ENCODE data around the gene PCDHGB2.
"Not testable (repeated sequence)": the region's sequence is repeated elsewhere in the genome, so short reads cannot be mapped to it uniquely, and the experiment has no call there.

Gene PCDHGB2

GRCh38 chr5:141359790-141360426, at the start of gene PCDHGB2:
PCDHGB2 (plus strand) TSS chr5:141359994; CDS start chr5:141360136, 142 bp downstream.
- no peak for DNase-seq

GRCh38 chr5:141313711-141314110, 46.1 kb upstream of the PCDHGB2 start:
- DNase-seq, result no peak

GRCh38 chr5:141316963-141317362, 42.8 kb upstream of the PCDHGB2 start:
- not testable (repeated sequence) for DNase-seq

- no peak for DNase-seq
These were observed 40.6 kb upstream of the PCDHGB2 start for GRCh38 chr5:141319202-141319601.

GRCh38 chr5:141319699-141320098, 40.1 kb upstream of the PCDHGB2 start:
- DNase-seq, result no peak

GRCh38 chr5:141320225-141321169, 39.3 kb upstream of the PCDHGB2 start, which contains the start of gene TAF7:
TAF7 (minus strand) TSS chr5:141320784; CDS start chr5:141320044, 740 bp downstream.
- DNase-seq, result no peak

- DNase-seq, result no peak
These were observed 37.5 kb upstream of the PCDHGB2 start for GRCh38 chr5:141322261-141322660.

- DNase-seq, result no peak
These were observed 33.5 kb upstream of the PCDHGB2 start for GRCh38 chr5:141326088-141326854.

- DNase-seq, result no peak
These were observed 31.6 kb upstream of the PCDHGB2 start for GRCh38 chr5:141328231-141328630.

- no peak for DNase-seq
These were observed 29.3 kb upstream of the PCDHGB2 start, which contains the start of gene PCDHGA1 for GRCh38 chr5:141330299-141331080. PCDHGA1 (plus strand) TSS chr5:141330514.

- not testable (repeated sequence) for DNase-seq
These were observed 27.2 kb upstream of the PCDHGB2 start for GRCh38 chr5:141332571-141332970.

GRCh38 chr5:141338538-141339306, 21.1 kb upstream of the PCDHGB2 start, which contains the start of gene PCDHGA2:
PCDHGA2 (plus strand) TSS chr5:141338760.
- DNase-seq, result no peak

- not testable (repeated sequence) for DNase-seq
These were observed 18.9 kb upstream of the PCDHGB2 start for GRCh38 chr5:141340781-141341354.

- DNase-seq, result no peak
These were observed 17.0 kb upstream of the PCDHGB2 start for GRCh38 chr5:141342773-141343172.

- no peak for DNase-seq
These were observed 16.4 kb upstream of the PCDHGB2 start, which contains the start of gene PCDHGA3 for GRCh38 chr5:141343242-141343952. PCDHGA3 (plus strand) TSS chr5:141343829; CDS start chr5:141344034, 205 bp downstream.

- DNase-seq, result no peak
These were observed 15.8 kb upstream of the PCDHGB2 start for GRCh38 chr5:141343953-141344463.

GRCh38 chr5:141345327-141345726, 14.5 kb upstream of the PCDHGB2 start:
- DNase-seq, result no peak

GRCh38 chr5:141346017-141346416, 13.8 kb upstream of the PCDHGB2 start:
- DNase-seq, result not testable (repeated sequence)

- no peak for DNase-seq
These were observed 9.7 kb upstream of the PCDHGB2 start, which contains the start of gene PCDHGB1 for GRCh38 chr5:141349917-141350619. PCDHGB1 (plus strand) TSS chr5:141350099; CDS start chr5:141350261, 162 bp downstream.

Measured in cortex of kidney (tissue), 1 donor.